Uterus (tissue), 2 donors: ENCODE measurements around the gene NRBF2.
"Not testable (repeated sequence)": the region's sequence is repeated elsewhere in the genome, so short reads cannot be mapped to it uniquely, and the experiment has no call there.

ENCODE experiments used
- POLR2A ChIP-seq, 2 donors: fragments of 450-650 bp; IDR thresholded peaks; one replicate each; pipeline ENCODE4 v1.6.1; 2016; ENCODE audit warnings: antibody characterized with exemption in 2 of 2, mild to moderate bottlenecking in 1 of 2, moderate library complexity in 1 of 2
- TF ChIP-seq, protein P1 (sequence below), 4 experiments: fragments of 200-600 bp in 2 of 4; fragments of 450-650 bp in 2 of 4; sonication (generic) in 2 of 4; IDR thresholded peaks; one replicate each; pipeline ENCODE4 v1.5.1; 2016 to 2019; ENCODE audit warnings: antibody characterized with exemption in 4 of 4, mild to moderate bottlenecking in 2 of 4, moderate library complexity in 1 of 4

DNA sequence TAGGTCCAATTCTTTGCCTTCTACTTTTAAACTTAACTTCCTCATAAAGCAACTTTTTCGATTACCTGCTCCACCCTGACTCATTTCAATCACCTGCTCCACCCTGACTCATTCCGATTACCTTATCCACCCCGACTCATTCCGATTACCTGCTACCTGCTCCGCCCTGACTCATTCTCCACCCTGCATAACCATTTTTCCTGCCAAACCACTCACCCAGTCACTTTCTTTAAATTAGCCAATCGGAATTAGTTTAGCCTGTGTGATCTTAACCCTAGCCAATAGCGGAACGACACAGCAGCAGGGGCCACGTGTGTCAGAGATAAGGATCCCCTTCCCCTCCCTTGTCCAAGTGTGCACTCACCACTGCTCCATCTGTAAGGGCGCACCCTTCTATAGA lies 32.0 kb upstream of the NRBF2 start:
- TF ChIP-seq POLR2A (IDR thresholded peaks at IDR 0.05): not testable (repeated sequence)
- TF ChIP-seq, protein P1, sequence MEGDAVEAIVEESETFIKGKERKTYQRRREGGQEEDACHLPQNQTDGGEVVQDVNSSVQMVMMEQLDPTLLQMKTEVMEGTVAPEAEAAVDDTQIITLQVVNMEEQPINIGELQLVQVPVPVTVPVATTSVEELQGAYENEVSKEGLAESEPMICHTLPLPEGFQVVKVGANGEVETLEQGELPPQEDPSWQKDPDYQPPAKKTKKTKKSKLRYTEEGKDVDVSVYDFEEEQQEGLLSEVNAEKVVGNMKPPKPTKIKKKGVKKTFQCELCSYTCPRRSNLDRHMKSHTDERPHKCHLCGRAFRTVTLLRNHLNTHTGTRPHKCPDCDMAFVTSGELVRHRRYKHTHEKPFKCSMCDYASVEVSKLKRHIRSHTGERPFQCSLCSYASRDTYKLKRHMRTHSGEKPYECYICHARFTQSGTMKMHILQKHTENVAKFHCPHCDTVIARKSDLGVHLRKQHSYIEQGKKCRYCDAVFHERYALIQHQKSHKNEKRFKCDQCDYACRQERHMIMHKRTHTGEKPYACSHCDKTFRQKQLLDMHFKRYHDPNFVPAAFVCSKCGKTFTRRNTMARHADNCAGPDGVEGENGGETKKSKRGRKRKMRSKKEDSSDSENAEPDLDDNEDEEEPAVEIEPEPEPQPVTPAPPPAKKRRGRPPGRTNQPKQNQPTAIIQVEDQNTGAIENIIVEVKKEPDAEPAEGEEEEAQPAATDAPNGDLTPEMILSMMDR (IDR thresholded peaks at IDR 0.05): not testable (repeated sequence)
